Measurements from ENCODE around the gene TEX13D.

GRCh38 chrX:124346117-124346876, 13.8 kb downstream of the TEX13D start, which contains the start of gene SH2D1A:
- TF ChIP-seq POLR2A (IDR thresholded peaks at IDR 0.05; ENCODE audit: low read length) (no peak), GATA1 (IDR thresholded peaks at IDR 0.05; ENCODE audit: low read depth, low read length) (no peak)
